HCT116 (cell line): ENCODE results near the gene SH3PXD2A. TPM values are rescaled to one million over a fixed set of nuclear protein-coding genes. Genes with fewer than 3 reads are reported as not detected.

Experiments used
- ATAC-seq: fragments of 200-7000 bp; cut with Tn5 transposase; 2 replicates; pipeline ENCODE4 v1.9.1; 2020; ENCODE audit warnings: mild to moderate bottlenecking, moderate library complexity
- BruUV-seq: library from RNA; stranded (reverse); fragments of 400-500 nt; replicated peaks from 2 replicates; lab custom pipeline; 2021; lab: Mats Ljungman, UMichigan
- CTCF ChIA-PET: fragments of 300-600 bp; sonication (Branson Sonifier 250); formaldehyde crosslinking; loops from one replicate; lab custom pipeline; 2021; ENCODE audit warnings: antibody characterized with exemption; lab: Charles Lee
- POLR2A ChIA-PET: fragments of 300-600, 350-600 bp; sonication (Branson Sonifier 250); formaldehyde crosslinking; loops from one replicate; lab custom pipeline; 2021; ENCODE audit warnings: antibody characterized with exemption; lab: Charles Lee
- RAD21 ChIA-PET, 2 experiments: fragments of 300-600 bp; sonication (Branson Sonifier 250); formaldehyde crosslinking; loops; one replicate each; lab custom pipeline; 2023; ENCODE audit warnings: low total read pairs in 2 of 2; ENCODE audit not compliant: uncharacterized antibody in 2 of 2, unreplicated experiment in 2 of 2, low non-redundant PET in 1 of 2; lab: Charles Lee
- DNase-seq: peaks from one replicate; pipeline ENCODE4 v3.0.0-alpha.2; 2010; ENCODE audit warnings: low read depth, low spot score
- H2AFZ ChIP-seq: fragments of 200-600 bp; shearing (Covaris generic), sonication (generic); 2 replicates; pipeline ENCODE4 v1.6.1; 2017; ENCODE audit warnings: low read depth, mixed run types, mixed read lengths, antibody characterized with exemption, low read length; ENCODE audit not compliant: poor library complexity, severe bottlenecking
- H3K27ac ChIP-seq: 2 replicates; pipeline ENCODE4 v1.5.1; 2012; ENCODE audit warnings: low read depth, low read length
- H3K27me3 ChIP-seq: fragments of 200-600 bp; sonication (generic); 2 replicates; pipeline ENCODE4 v1.6.1; 2016; ENCODE audit warnings: mixed run types, low read length, mixed read lengths; ENCODE audit not compliant: insufficient read depth
- H3K36me3 ChIP-seq, 2 experiments: fragments of 200-500 bp in 1 of 2; fragments of 200-600 bp in 1 of 2; sonication (Bioruptor generic) in 1 of 2; sonication (generic) in 1 of 2; 2 replicates each; pipeline versions ENCODE4 v1.5.1 to v1.6.1; 2014 to 2016; ENCODE audit warnings: low read length in 2 of 2, inconsistent platforms in 1 of 2, mixed read lengths in 1 of 2, mixed run types in 1 of 2; ENCODE audit not compliant: insufficient read depth in 2 of 2, control insufficient read depth in 1 of 2
- H3K4me1 ChIP-seq, 2 experiments: fragments of 200-600 bp in 1 of 2; sonication (generic) in 1 of 2; 2 replicates each; pipeline versions ENCODE4 v1.5.1 to v1.6.1; 2012 to 2017; ENCODE audit warnings: low read length in 2 of 2, inconsistent platforms in 1 of 2, mild to moderate bottlenecking in 1 of 2, mixed read lengths in 1 of 2, mixed run types in 1 of 2, moderate library complexity in 1 of 2; ENCODE audit not compliant: insufficient read depth in 2 of 2, control insufficient read depth in 1 of 2
- H3K4me2 ChIP-seq: fragments of 200-600 bp; sonication (generic); 2 replicates; pipeline ENCODE4 v1.6.1; 2017; ENCODE audit warnings: mixed run types, low read length, mixed read lengths
- H3K4me3 ChIP-seq, 2 experiments: fragments of 200-600 bp in 1 of 2; sonication (generic) in 1 of 2; replicated peaks in 1 of 2; 2 replicates each; pipeline ENCODE4 v1.5.1; 2011 to 2016; ENCODE audit warnings: low read length in 2 of 2, control low read depth in 1 of 2, low read depth in 1 of 2, mild to moderate bottlenecking in 1 of 2, mixed read lengths in 1 of 2, mixed run types in 1 of 2
- H3K79me2 ChIP-seq: fragments of 200-600 bp; sonication (generic); 2 replicates; pipeline ENCODE4 v1.6.1; 2017; ENCODE audit warnings: mild to moderate bottlenecking, mixed run types, low read length, moderate library complexity, mixed read lengths; ENCODE audit not compliant: insufficient read depth
- H3K9ac ChIP-seq: fragments of 200-600 bp; sonication (generic); 2 replicates; pipeline ENCODE4 v1.6.1; 2016; ENCODE audit warnings: low read length, mixed read lengths
- H3K9me2 ChIP-seq: fragments of 200-600 bp; sonication (generic), shearing (Covaris generic); 2 replicates; pipeline ENCODE4 v1.6.1; 2017; ENCODE audit warnings: mixed run types, mild to moderate bottlenecking, moderate library complexity; ENCODE audit not compliant: insufficient read depth
- H3K9me3 ChIP-seq, 2 experiments: fragments of 200-500 bp in 1 of 2; fragments of 200-600 bp in 1 of 2; sonication (Bioruptor generic) in 1 of 2; sonication (generic) in 1 of 2; 2 replicates each; pipeline ENCODE4 v1.6.1; 2014 to 2017; ENCODE audit warnings: low read length in 2 of 2, mixed read lengths in 2 of 2, inconsistent platforms in 1 of 2, low read depth in 1 of 2, mild to moderate bottlenecking in 1 of 2, mixed run types in 1 of 2, moderate library complexity in 1 of 2; ENCODE audit not compliant: control insufficient read depth in 1 of 2, insufficient read depth in 1 of 2
- H4K20me1 ChIP-seq: fragments of 200-600 bp; sonication (generic), shearing (Covaris generic); 2 replicates; pipeline ENCODE4 v1.6.1; 2017; ENCODE audit warnings: mixed run types, mild to moderate bottlenecking, moderate library complexity; ENCODE audit not compliant: insufficient read depth
- ATF3 ChIP-seq: IDR thresholded peaks from 2 replicates; pipeline ENCODE4 v1.6.1; 2012
- FOSL1 ChIP-seq: IDR thresholded peaks from 2 replicates; pipeline ENCODE4 v1.6.1; 2012; ENCODE audit warnings: low read depth
- MAX ChIP-seq: IDR thresholded peaks from 2 replicates; pipeline ENCODE4 v1.6.1; 2012
- REST ChIP-seq: IDR thresholded peaks from 2 replicates; pipeline ENCODE4 v1.6.1; 2012; ENCODE audit warnings: low read depth
- SP1 ChIP-seq: IDR thresholded peaks from 2 replicates; pipeline ENCODE4 v1.6.1; 2012; ENCODE audit warnings: low read depth
- SRF ChIP-seq: IDR thresholded peaks from 2 replicates; pipeline ENCODE4 v1.6.1; 2012; ENCODE audit warnings: low read depth
- TCF7L2 ChIP-seq: IDR thresholded peaks from 2 replicates; pipeline ENCODE4 v1.7.0; 2011; ENCODE audit warnings: borderline replicate concordance, inconsistent platforms; ENCODE audit not compliant: insufficient read depth, insufficient read length; ENCODE audit errors: extremely low read depth
- YY1 ChIP-seq: IDR thresholded peaks from 2 replicates; pipeline ENCODE4 v1.6.1; 2011; ENCODE audit warnings: low read length, low read depth, moderate library complexity, mild to moderate bottlenecking; ENCODE audit not compliant: insufficient replicate concordance; ENCODE audit errors: extremely low read depth
- intact Hi-C: fragments of 100-400 bp; cut with micrococcal nuclease; formaldehyde crosslinking; loops from 2 replicates; pipeline ENCODE4 v1.10.0; 2022
- total RNA-seq: library from RNA; stranded (reverse); gene quantifications from one replicate; pipeline ENCODE4 v1.2.1, GENCODE V29; 2021; ENCODE audit not compliant: unreplicated experiment
- TF ChIP-seq, protein P1 (sequence below): IDR thresholded peaks from 2 replicates; pipeline ENCODE4 v1.6.1; 2011; ENCODE audit warnings: mild to moderate bottlenecking, low read length, moderate library complexity; ENCODE audit not compliant: insufficient replicate concordance; ENCODE audit errors: extremely low read depth

The SH3PXD2A gene
- total RNA-seq, 1 experiment from 2014 or later: 8.7 TPM

- RAD21 ChIA-PET: no interaction called here
- peaks cover 0 to 10% of the 10 kb centered on the region in 2 experiments; a peak in 1 of 4 replicates for H3K4me1 ChIP-seq
- ATAC-seq (no peak), DNase-seq (no peak)
- CTCF ChIA-PET: interaction anchor here (0.7 kb wide), 1 partner anchor 11 kb away, joined by 3 read pairs; no protein-coding TSS in a partner anchor
- H3K36me3 ChIP-seq: no peaks in the 10 kb centered on the region
- H3K9me2 ChIP-seq: no peaks in the 10 kb centered on the region
- H3K9ac ChIP-seq: no peak overlapping the region
- H3K9me3 ChIP-seq: no peaks in the 10 kb centered on the region
- POLR2A ChIA-PET: interaction anchor here (0.9 kb wide), 1 partner anchor 12 kb away, joined by 3 read pairs; no protein-coding TSS in a partner anchor
- no peak overlapping the region for H3K27ac ChIP-seq
- intact Hi-C loops: no loop called here
- H3K27me3 ChIP-seq: no peaks in the 10 kb centered on the region
- no peak overlapping the region for H2AFZ ChIP-seq
- H3K4me3 ChIP-seq: no peak overlapping the region
- no TSS peak for BruUV-seq
- no peak overlapping the region for H3K4me2 ChIP-seq
- TF ChIP-seq FOSL1: no peak
- TF ChIP-seq, protein P1, sequence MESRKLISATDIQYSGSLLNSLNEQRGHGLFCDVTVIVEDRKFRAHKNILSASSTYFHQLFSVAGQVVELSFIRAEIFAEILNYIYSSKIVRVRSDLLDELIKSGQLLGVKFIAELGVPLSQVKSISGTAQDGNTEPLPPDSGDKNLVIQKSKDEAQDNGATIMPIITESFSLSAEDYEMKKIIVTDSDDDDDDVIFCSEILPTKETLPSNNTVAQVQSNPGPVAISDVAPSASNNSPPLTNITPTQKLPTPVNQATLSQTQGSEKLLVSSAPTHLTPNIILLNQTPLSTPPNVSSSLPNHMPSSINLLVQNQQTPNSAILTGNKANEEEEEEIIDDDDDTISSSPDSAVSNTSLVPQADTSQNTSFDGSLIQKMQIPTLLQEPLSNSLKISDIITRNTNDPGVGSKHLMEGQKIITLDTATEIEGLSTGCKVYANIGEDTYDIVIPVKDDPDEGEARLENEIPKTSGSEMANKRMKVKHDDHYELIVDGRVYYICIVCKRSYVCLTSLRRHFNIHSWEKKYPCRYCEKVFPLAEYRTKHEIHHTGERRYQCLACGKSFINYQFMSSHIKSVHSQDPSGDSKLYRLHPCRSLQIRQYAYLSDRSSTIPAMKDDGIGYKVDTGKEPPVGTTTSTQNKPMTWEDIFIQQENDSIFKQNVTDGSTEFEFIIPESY: no peak
- H3K79me2 ChIP-seq: no peaks in the 10 kb centered on the region
- H4K20me1 ChIP-seq: no peaks in the 10 kb centered on the region
Observed at GRCh38 chr10:103553743-103554487, 301.5 kb downstream of the SH3PXD2A start.

- ATAC-seq (no peak), DNase-seq (no peak)
- ChIA-PET RAD21 (no interaction called here), CTCF (interaction anchor here (0.7 to 1.1 kb wide), 3 partner anchors 10 to 12 kb away, joined by 3 read pairs; no protein-coding TSS in a partner anchor), POLR2A (no interaction called here)
- no peak overlapping the region for H3K4me2 ChIP-seq
- BruUV-seq: no TSS peak
- H2AFZ ChIP-seq: no peak overlapping the region
- no peaks in the 10 kb centered on the region for H3K79me2 ChIP-seq
- H4K20me1 ChIP-seq: no peaks in the 10 kb centered on the region
- TF ChIP-seq MAX: no peak
- TF ChIP-seq SP1: no peak
- no peak for TF ChIP-seq SRF
- no peak for TF ChIP-seq TCF7L2
- no peak for TF ChIP-seq ATF3
- TF ChIP-seq YY1: no peak
- no peak for TF ChIP-seq REST
- intact Hi-C loops: no loop called here
- H3K9me2 ChIP-seq: no peaks in the 10 kb centered on the region
- H3K9me3 ChIP-seq: no peaks in the 10 kb centered on the region
- no peak overlapping the region for H3K27ac ChIP-seq
- no peak overlapping the region for H3K9ac ChIP-seq
- no peak overlapping the region for H3K4me3 ChIP-seq
- peaks cover 0 to 10% of the 10 kb centered on the region in 2 experiments; a peak in 1 of 4 replicates for H3K4me1 ChIP-seq
- H3K27me3 ChIP-seq: no peaks in the 10 kb centered on the region
- no peaks in the 10 kb centered on the region for H3K36me3 ChIP-seq
Observed at GRCh38 chr10:103552856-103553742, 302.3 kb downstream of the SH3PXD2A start.
